Pancreas (tissue), 10 donors: Measurements from ENCODE around the gene DYNC1H1. TPM values are rescaled to one million over a fixed set of nuclear protein-coding genes. Genes with fewer than 3 reads are reported as not detected.

Experiments used
- ATAC-seq, 4 donors: fragments of 200-7000 bp; cut with Tn5 transposase; one replicate each; pipeline versions ENCODE4 v1.8.0 to v1.9.1; 2020; ENCODE audit warnings: mild to moderate bottlenecking in 4 of 4, moderate library complexity in 4 of 4
- DNase-seq, 6 donors: peaks; one replicate each; pipeline ENCODE4 v3.0.0-alpha.2; 2020
- FAIRE-seq: peaks from 2 replicates; lab custom pipeline; 2012; peaks lifted over from hg19 to GRCh38; lab: Jason Lieb, UNC
- H3K27ac ChIP-seq, 4 donors: fragments of 200-600 bp; sonication (generic); 1 replicate in 3 of 4; 2 replicates in 1 of 4; pipeline versions ENCODE4 v1.5.0 to v1.8.0; 2020
- H3K27me3 ChIP-seq, 4 donors: fragments of 200-600 bp; one replicate each; pipeline ENCODE4 v1.8.0; 2021
- H3K36me3 ChIP-seq, 3 donors: fragments of 200-600 bp; sonication (generic) in 1 of 3; one replicate each; pipeline versions ENCODE4 v1.5.0 to v1.8.0; 2020 to 2021
- H3K4me1 ChIP-seq, 3 donors: fragments of 200-600 bp; one replicate each; pipeline ENCODE4 v1.8.0; 2021
- H3K4me3 ChIP-seq, 4 donors: fragments of 200-600 bp; sonication (generic) in 2 of 4; one replicate each; pipeline versions ENCODE4 v1.5.0 to v1.8.0; 2020 to 2021
- H3K9me3 ChIP-seq, 4 donors: fragments of 200-600 bp; one replicate each; pipeline ENCODE4 v1.8.0; 2021
- CTCF ChIP-seq, 4 donors: fragments of 200-600 bp; sonication (generic) in 3 of 4; IDR thresholded peaks; one replicate each; pipeline versions ENCODE4 v1.5.0 to v1.8.0; 2021; ENCODE audit warnings: antibody characterized with exemption in 4 of 4
- WGBS, 2 donors: extraction: QIAGEN DNeasy Blood & Tissue Kit; methylation state at CpG; one replicate each; pipeline ENCODE4 v1.1.7; 2013; 5-methylcytosine and 5-hydroxymethylcytosine counted together
- intact Hi-C, 3 donors: fragments of 100-400 bp; cut with DNase I; formaldehyde crosslinking; loops; one replicate each; pipeline versions ENCODE4 v1.11.1 to v1.14.2; 2022
- polyA plus RNA-seq, 2 donors: library from polyadenylated mRNA; stranded (reverse); fragments of 200-250 nt; gene quantifications; one replicate each; pipeline ENCODE4 v1.2.3, GENCODE V29; 2013
- total RNA-seq, 6 donors: library from RNA; stranded (reverse); fragmentation: NEBNext Ultra II Directional in 4 of 6; extraction: Animal tissue kit (Norgen Biotek cat#: 25700) in 4 of 6; gene quantifications; one replicate each; pipeline versions ENCODE4 v1.2.1 to v1.2.4, GENCODE V29; 2021 to 2023
- donor health status: healthy with polysubstance abuse.
- donor health status: DM: no; HTN: no; CAD: no; lungs with moderate emphysema.
- donor health status: DM: no; HTN: no; CAD: no.
- donor health status: control.
- donor health status: control.
- donor health status: Bipolar disorder and iron deficiency.
- donor health status: DM: yes; HTN: yes; CAD: no.
- donor health status: DM: no; HTN: no; CAD: no.
- donor health status: DM: no; HTN: no; CAD: no.
- donor health status: DM: yes; HTN: yes; CAD: no.

DYNC1H1 gene
- total and polyA plus RNA-seq, 8 donors: 95.7 to 215 (median 132) TPM

GRCh38 chr14:102019006-102019540 is 54.7 kb downstream of the DYNC1H1 start:
- Histone ChIP-seq H3K36me3 (peaks cover 10 to 97% (median 55%) of the 10 kb centered on the region in 3 donors), H3K4me3 (no peak overlapping the region), H3K27me3 (no peaks in the 10 kb centered on the region), H3K27ac (no peak overlapping the region), H3K4me1 (no peaks in the 10 kb centered on the region), H3K9me3 (no peaks in the 10 kb centered on the region)
- no peak for DNase-seq
- no peak for TF ChIP-seq CTCF (IDR thresholded peaks at IDR 0.05)
- no peak for FAIRE-seq
- intact Hi-C loops: no loop called here
- 90 to 92% methylated on average over 9 of the region's 9 CpGs for WGBS, 2 donors
- no peak for ATAC-seq

GRCh38 chr14:102020058-102020971 is 55.9 kb downstream of the DYNC1H1 start:
- H3K9me3 ChIP-seq: no peaks in the 10 kb centered on the region
- ATAC-seq (no peak), FAIRE-seq (no peak), DNase-seq (no peak)
- WGBS, 2 donors: 92 to 96% methylated on average over 13 of the region's 13 CpGs
- H3K36me3 ChIP-seq: peaks cover 4 to 95% (median 57%) of the 10 kb centered on the region in 3 donors
- intact Hi-C loops: no loop called here
- no peak overlapping the region for H3K27ac ChIP-seq
- no peak for TF ChIP-seq CTCF (IDR thresholded peaks at IDR 0.05)
- no peak overlapping the region for H3K4me3 ChIP-seq
- no peaks in the 10 kb centered on the region for H3K27me3 ChIP-seq
- no peaks in the 10 kb centered on the region for H3K4me1 ChIP-seq

DNA sequence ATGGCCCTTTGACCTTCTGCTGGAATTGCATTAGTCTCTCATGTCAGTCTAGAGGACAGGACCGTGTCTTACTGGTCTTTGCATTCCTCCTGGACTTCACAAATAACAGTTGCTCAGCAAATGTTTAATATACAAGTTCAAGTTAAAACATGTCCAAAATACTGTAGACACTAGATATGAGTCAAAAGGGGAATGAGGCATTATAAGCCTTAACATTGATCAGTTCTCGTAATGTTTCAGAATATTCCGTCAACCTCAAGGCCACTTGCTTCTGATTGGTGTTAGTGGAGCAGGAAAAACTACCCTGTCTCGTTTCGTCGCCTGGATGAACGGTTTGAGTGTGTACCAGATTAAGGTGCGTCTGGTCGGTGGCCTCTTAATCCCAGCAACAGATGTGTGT is 62.6 kb downstream of the DYNC1H1 start:
- no peaks in the 10 kb centered on the region for H3K27me3 ChIP-seq
- no peak overlapping the region for H3K4me3 ChIP-seq
- no peaks in the 10 kb centered on the region for H3K4me1 ChIP-seq
- TF ChIP-seq CTCF (IDR thresholded peaks at IDR 0.05): no peak
- ATAC-seq (no peak), DNase-seq (no peak), FAIRE-seq (no peak)
- intact Hi-C loops: no loop called here
- H3K36me3 ChIP-seq: peaks cover 11 to 89% (median 69%) of the 10 kb centered on the region in 3 donors
- H3K9me3 ChIP-seq: no peaks in the 10 kb centered on the region
- 76 to 77% methylated on average over 9 of the region's 9 CpGs for WGBS, 2 donors
- H3K27ac ChIP-seq: no peak overlapping the region

GRCh38 chr14:102027951-102028350 is 63.6 kb downstream of the DYNC1H1 start:
- no peak for TF ChIP-seq CTCF (IDR thresholded peaks at IDR 0.05)
- ATAC-seq (no peak), FAIRE-seq (no peak), DNase-seq (no peak)
- WGBS, 2 donors: 90 to 92% methylated on average over 6 of the region's 6 CpGs
- peaks cover 7 to 91% (median 72%) of the 10 kb centered on the region in 3 donors for H3K36me3 ChIP-seq
- H3K27ac ChIP-seq: no peak overlapping the region
- no peaks in the 10 kb centered on the region for H3K27me3 ChIP-seq
- H3K4me1 ChIP-seq: no peaks in the 10 kb centered on the region
- no peaks in the 10 kb centered on the region for H3K9me3 ChIP-seq
- no peak overlapping the region for H3K4me3 ChIP-seq
- intact Hi-C loops: no loop called here

GRCh38 chr14:102028733-102029132 is 64.4 kb downstream of the DYNC1H1 start:
- no peak for TF ChIP-seq CTCF (IDR thresholded peaks at IDR 0.05)
- FAIRE-seq (no peak), DNase-seq (no peak), ATAC-seq (no peak)
- Histone ChIP-seq H3K4me1 (no peaks in the 10 kb centered on the region), H3K4me3 (no peak overlapping the region), H3K36me3 (peaks cover 7 to 91% (median 72%) of the 10 kb centered on the region in 3 donors), H3K27me3 (no peaks in the 10 kb centered on the region), H3K27ac (no peak overlapping the region), H3K9me3 (no peaks in the 10 kb centered on the region)
- WGBS, 2 donors: 80 to 89% methylated on average over 3 of the region's 3 CpGs
- intact Hi-C loops: no loop called here
